Suprapubic skin (tissue), 4 donors: Measurements from ENCODE around the gene PDE1C.

ENCODE experiments used
- POLR2A ChIP-seq, 2 donors: fragments of 450-650 bp; IDR thresholded peaks; one replicate each; pipeline ENCODE4 v1.6.1; 2017; ENCODE audit warnings: antibody characterized with exemption in 2 of 2, mild to moderate bottlenecking in 2 of 2, moderate library complexity in 2 of 2
- POLR2AphosphoS5 ChIP-seq, 3 donors: sonication (generic); formaldehyde crosslinking; IDR thresholded peaks; one replicate each; pipeline ENCODE4 v1.6.1; 2017; ENCODE audit warnings: antibody characterized with exemption in 3 of 3
- TF ChIP-seq, protein P1 (sequence below), 2 donors: fragments of 200-600 bp in 1 of 2; fragments of 450-650 bp in 1 of 2; sonication (generic) in 1 of 2; IDR thresholded peaks; one replicate each; pipeline ENCODE4 v1.5.1; 2016 to 2019; ENCODE audit warnings: antibody characterized with exemption in 2 of 2, mild to moderate bottlenecking in 1 of 2, moderate library complexity in 1 of 2

- TF ChIP-seq, protein P1, sequence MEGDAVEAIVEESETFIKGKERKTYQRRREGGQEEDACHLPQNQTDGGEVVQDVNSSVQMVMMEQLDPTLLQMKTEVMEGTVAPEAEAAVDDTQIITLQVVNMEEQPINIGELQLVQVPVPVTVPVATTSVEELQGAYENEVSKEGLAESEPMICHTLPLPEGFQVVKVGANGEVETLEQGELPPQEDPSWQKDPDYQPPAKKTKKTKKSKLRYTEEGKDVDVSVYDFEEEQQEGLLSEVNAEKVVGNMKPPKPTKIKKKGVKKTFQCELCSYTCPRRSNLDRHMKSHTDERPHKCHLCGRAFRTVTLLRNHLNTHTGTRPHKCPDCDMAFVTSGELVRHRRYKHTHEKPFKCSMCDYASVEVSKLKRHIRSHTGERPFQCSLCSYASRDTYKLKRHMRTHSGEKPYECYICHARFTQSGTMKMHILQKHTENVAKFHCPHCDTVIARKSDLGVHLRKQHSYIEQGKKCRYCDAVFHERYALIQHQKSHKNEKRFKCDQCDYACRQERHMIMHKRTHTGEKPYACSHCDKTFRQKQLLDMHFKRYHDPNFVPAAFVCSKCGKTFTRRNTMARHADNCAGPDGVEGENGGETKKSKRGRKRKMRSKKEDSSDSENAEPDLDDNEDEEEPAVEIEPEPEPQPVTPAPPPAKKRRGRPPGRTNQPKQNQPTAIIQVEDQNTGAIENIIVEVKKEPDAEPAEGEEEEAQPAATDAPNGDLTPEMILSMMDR (IDR thresholded peaks at IDR 0.05) = no peak
- TF ChIP-seq POLR2A (IDR thresholded peaks at IDR 0.05) (no peak), POLR2AphosphoS5 (IDR thresholded peaks at IDR 0.05) (no peak)
Measured at GRCh38 chr7:31825576-31825975, 244.6 kb downstream of the PDE1C start.
